Nephron (organoid): Measurements from ENCODE around the gene PSG11.

ENCODE experiments used
- H3K27ac Mint-ChIP-seq, 3 experiments: 2 replicates each; pipeline ENCODE4 v1.8.0; 2020; ENCODE audit warnings: mixed read lengths in 3 of 3, mild to moderate bottlenecking in 2 of 3, moderate library complexity in 1 of 3
- H3K27me3 Mint-ChIP-seq: 2 replicates; pipeline ENCODE4 v1.8.0; 2021; ENCODE audit warnings: low read depth, mild to moderate bottlenecking, moderate library complexity, mixed read lengths
- H3K36me3 Mint-ChIP-seq: 2 replicates; pipeline ENCODE4 v1.8.0; 2020; ENCODE audit warnings: low read depth, mixed read lengths
- H3K4me1 Mint-ChIP-seq: 2 replicates; pipeline ENCODE4 v1.8.0; 2020; ENCODE audit warnings: mixed read lengths
- H3K4me3 Mint-ChIP-seq, 3 experiments: 2 replicates each; pipeline ENCODE4 v1.8.0; 2020; ENCODE audit warnings: mild to moderate bottlenecking in 3 of 3, mixed read lengths in 3 of 3, moderate library complexity in 2 of 3
- H3K9me3 Mint-ChIP-seq: 2 replicates; pipeline ENCODE4 v1.8.0; 2020; ENCODE audit warnings: mixed read lengths
- TF ChIP-seq, protein P1 (sequence below), 3 experiments: fragments of 200-600 bp; sonication (generic); IDR thresholded peaks; one replicate each; pipeline ENCODE4 v1.5.0; 2021; ENCODE audit warnings: antibody characterized with exemption in 3 of 3; ENCODE audit not compliant: unreplicated experiment in 3 of 3

Gene PSG11

DNA sequence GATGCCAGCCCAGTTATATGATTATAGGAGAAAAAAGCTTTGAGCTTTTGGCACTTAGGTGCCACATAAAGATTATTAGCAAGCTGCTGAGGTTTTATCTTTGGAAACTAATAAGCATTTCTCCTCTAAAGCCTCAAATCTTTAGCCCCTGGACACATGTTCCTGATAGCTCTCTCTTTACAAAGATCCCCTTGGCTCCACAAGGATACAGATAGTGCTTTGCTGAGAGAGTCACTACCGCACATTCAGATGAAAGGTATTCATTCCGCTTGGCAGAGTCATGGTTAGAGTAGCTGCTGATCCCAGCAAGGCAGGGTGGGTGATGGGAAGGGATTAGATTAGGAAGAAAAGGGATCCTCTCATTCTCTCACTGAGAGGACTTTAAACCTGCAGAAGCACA is 61.1 kb downstream of the PSG11 start:
- H3K27me3 Mint-ChIP-seq, result no peaks in the 10 kb centered on the region
- no peaks in the 10 kb centered on the region for H3K4me1 Mint-ChIP-seq
- peaks cover 51% of the 10 kb centered on the region for H3K9me3 Mint-ChIP-seq
- no peaks in the 10 kb centered on the region for H3K36me3 Mint-ChIP-seq
- H3K4me3 Mint-ChIP-seq, result no peak overlapping the region
- H3K27ac Mint-ChIP-seq, result no peak overlapping the region
- TF ChIP-seq, protein P1, sequence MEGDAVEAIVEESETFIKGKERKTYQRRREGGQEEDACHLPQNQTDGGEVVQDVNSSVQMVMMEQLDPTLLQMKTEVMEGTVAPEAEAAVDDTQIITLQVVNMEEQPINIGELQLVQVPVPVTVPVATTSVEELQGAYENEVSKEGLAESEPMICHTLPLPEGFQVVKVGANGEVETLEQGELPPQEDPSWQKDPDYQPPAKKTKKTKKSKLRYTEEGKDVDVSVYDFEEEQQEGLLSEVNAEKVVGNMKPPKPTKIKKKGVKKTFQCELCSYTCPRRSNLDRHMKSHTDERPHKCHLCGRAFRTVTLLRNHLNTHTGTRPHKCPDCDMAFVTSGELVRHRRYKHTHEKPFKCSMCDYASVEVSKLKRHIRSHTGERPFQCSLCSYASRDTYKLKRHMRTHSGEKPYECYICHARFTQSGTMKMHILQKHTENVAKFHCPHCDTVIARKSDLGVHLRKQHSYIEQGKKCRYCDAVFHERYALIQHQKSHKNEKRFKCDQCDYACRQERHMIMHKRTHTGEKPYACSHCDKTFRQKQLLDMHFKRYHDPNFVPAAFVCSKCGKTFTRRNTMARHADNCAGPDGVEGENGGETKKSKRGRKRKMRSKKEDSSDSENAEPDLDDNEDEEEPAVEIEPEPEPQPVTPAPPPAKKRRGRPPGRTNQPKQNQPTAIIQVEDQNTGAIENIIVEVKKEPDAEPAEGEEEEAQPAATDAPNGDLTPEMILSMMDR (IDR thresholded peaks at IDR 0.05; ENCODE audit: unreplicated experiment in 3 of 3), result no peak

DNA sequence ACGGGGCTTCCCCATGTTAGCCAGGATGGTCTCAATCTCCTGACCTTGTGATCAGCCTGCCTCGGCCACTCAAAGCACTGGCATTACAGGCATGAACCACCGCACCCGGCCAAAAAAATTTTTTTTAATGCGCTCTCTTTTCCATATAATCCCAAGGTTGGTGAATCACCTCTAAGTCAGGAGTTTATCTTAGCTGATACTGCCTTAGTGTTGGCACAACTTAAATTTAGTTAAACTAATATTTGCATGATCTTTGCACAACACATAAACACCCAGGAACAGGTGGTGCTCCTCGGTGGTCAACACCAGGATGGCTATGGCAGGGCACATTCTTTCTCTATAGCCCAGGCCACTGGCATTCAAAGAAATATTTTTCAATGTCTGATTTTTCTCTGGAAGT is 65.2 kb downstream of the PSG11 start:
- H3K4me3 Mint-ChIP-seq, result no peak overlapping the region
- TF ChIP-seq, protein P1 (IDR thresholded peaks at IDR 0.05; ENCODE audit: unreplicated experiment in 3 of 3), result no peak
- H3K9me3 Mint-ChIP-seq, result peaks cover 47% of the 10 kb centered on the region
- H3K4me1 Mint-ChIP-seq, result no peaks in the 10 kb centered on the region
- no peaks in the 10 kb centered on the region for H3K27me3 Mint-ChIP-seq
- no peaks in the 10 kb centered on the region for H3K36me3 Mint-ChIP-seq
- H3K27ac Mint-ChIP-seq, result no peak overlapping the region
